Astrocyte (in vitro differentiated cells and primary cell): ENCODE measurements around the gene ZER1. TPM values are rescaled to one million over a fixed set of nuclear protein-coding genes. Genes with fewer than 3 reads are reported as not detected.

Source experiments
- DNase-seq: peaks from one replicate; pipeline ENCODE4 v3.0.0-alpha.2; 2010; ENCODE audit warnings: low read depth
- FAIRE-seq: peaks from 2 replicates; lab custom pipeline; 2011; peaks lifted over from hg19 to GRCh38; lab: Jason Lieb, UNC
- H2AFZ ChIP-seq: 2 replicates; pipeline ENCODE4 v1.6.0; 2012; ENCODE audit warnings: low read depth, low read length, inconsistent platforms
- H3K27ac ChIP-seq: 2 replicates; pipeline ENCODE4 v1.5.1; 2011; ENCODE audit warnings: low read depth, low read length, inconsistent platforms
- H3K27me3 ChIP-seq: 2 replicates; pipeline ENCODE4 v1.6.0; 2011; ENCODE audit warnings: low read length, inconsistent platforms; ENCODE audit not compliant: insufficient read depth
- H3K36me3 ChIP-seq: 2 replicates; pipeline ENCODE4 v1.5.1; 2011; ENCODE audit warnings: low read length, inconsistent platforms; ENCODE audit not compliant: insufficient read depth
- H3K4me1 ChIP-seq: 2 replicates; pipeline ENCODE4 v1.5.1; 2011; ENCODE audit warnings: low read length, inconsistent platforms; ENCODE audit not compliant: insufficient read depth
- H3K4me2 ChIP-seq: 2 replicates; pipeline ENCODE4 v1.6.0; 2012; ENCODE audit warnings: low read length, inconsistent platforms
- H3K4me3 ChIP-seq: 2 replicates; pipeline ENCODE4 v1.5.1; 2011; ENCODE audit warnings: low read depth, mild to moderate bottlenecking, low read length, inconsistent platforms; ENCODE audit not compliant: insufficient read depth
- H3K79me2 ChIP-seq: 2 replicates; pipeline ENCODE4 v1.6.0; 2012; ENCODE audit warnings: mild to moderate bottlenecking, low read length, inconsistent platforms; ENCODE audit not compliant: insufficient read depth
- H3K9ac ChIP-seq: 2 replicates; pipeline ENCODE4 v1.6.0; 2012; ENCODE audit warnings: mild to moderate bottlenecking, low read length, inconsistent platforms
- H3K9me3 ChIP-seq: 2 replicates; pipeline ENCODE4 v1.5.1; 2012; ENCODE audit warnings: low read depth, mild to moderate bottlenecking, low read length, inconsistent platforms; ENCODE audit not compliant: insufficient read depth
- H4K20me1 ChIP-seq: 2 replicates; pipeline ENCODE4 v1.6.0; 2012; ENCODE audit warnings: low read length, inconsistent platforms; ENCODE audit not compliant: insufficient read depth
- H3K27ac Mint-ChIP-seq: one replicate; pipeline ENCODE4 v1.8.0; 2021; ENCODE audit warnings: mild to moderate bottlenecking, mixed read lengths; ENCODE audit not compliant: unreplicated experiment
- H3K27me3 Mint-ChIP-seq: one replicate; pipeline ENCODE4 v1.8.0; 2021; ENCODE audit warnings: low read depth, mixed read lengths; ENCODE audit not compliant: unreplicated experiment
- H3K36me3 Mint-ChIP-seq: one replicate; pipeline ENCODE4 v1.8.0; 2021; ENCODE audit warnings: low read depth, mixed read lengths; ENCODE audit not compliant: unreplicated experiment
- H3K4me1 Mint-ChIP-seq: one replicate; pipeline ENCODE4 v1.8.0; 2021; ENCODE audit warnings: low read depth, mixed read lengths; ENCODE audit not compliant: unreplicated experiment
- H3K4me3 Mint-ChIP-seq: one replicate; pipeline ENCODE4 v1.8.0; 2021; ENCODE audit warnings: mild to moderate bottlenecking, moderate library complexity, mixed read lengths; ENCODE audit not compliant: unreplicated experiment
- H3K9me3 Mint-ChIP-seq: one replicate; pipeline ENCODE4 v1.8.0; 2021; ENCODE audit warnings: mild to moderate bottlenecking, mixed read lengths; ENCODE audit not compliant: unreplicated experiment
- EZH2 ChIP-seq: IDR thresholded peaks from 2 replicates; pipeline ENCODE4 v1.6.1; 2012; ENCODE audit warnings: mild to moderate bottlenecking, low read length, inconsistent platforms; ENCODE audit not compliant: insufficient read depth
- total RNA-seq: library from RNA; stranded (reverse); gene quantifications from 2 replicates; pipeline ENCODE4 v1.2.1, GENCODE V29; 2021
- TF ChIP-seq, protein P1 (sequence below): IDR thresholded peaks from 2 replicates; pipeline ENCODE4 v1.5.1; 2011; ENCODE audit warnings: low read depth, mild to moderate bottlenecking, inconsistent platforms, low read length, moderate library complexity; ENCODE audit not compliant: insufficient read depth

The ZER1 gene
- total RNA-seq, 1 donor from 2014 or later: 31.0 TPM

DNA sequence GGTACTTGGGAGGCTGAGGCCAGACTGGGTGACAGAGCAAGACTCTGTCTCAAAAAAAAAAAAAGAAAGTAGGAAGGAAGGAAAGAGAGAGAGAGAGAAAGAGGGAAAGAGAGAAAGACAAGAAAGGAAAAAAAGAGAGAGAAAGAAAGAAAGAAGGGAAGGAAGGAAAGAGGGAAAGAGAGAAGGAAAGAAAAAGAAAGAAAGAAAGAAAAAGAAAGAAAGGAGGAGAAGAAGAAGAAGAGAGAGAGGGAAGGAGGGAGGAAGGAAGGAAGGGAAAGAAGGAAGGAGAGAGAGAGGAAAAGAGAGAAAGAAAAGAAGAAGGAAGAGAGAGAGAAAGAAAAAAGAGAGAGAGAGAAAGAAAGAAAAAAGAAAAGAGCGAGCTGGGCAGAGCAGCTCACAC is 3.1 kb upstream of the ZER1 start:
- no peak overlapping the region for H3K4me2 ChIP-seq
- Mint-ChIP-seq H3K4me3 (no peak overlapping the region), H3K36me3 (peaks cover 6% of the 10 kb centered on the region), H3K27me3 (no peaks in the 10 kb centered on the region), H3K9me3 (peaks cover 7% of the 10 kb centered on the region), H3K4me1 (peaks cover 7% of the 10 kb centered on the region), H3K27ac (no peak overlapping the region)
- DNase-seq (no peak), FAIRE-seq (no peak)
- H3K9ac ChIP-seq: no peak overlapping the region
- H3K36me3 ChIP-seq: no peaks in the 10 kb centered on the region
- H3K4me1 ChIP-seq: peaks cover 9% of the 10 kb centered on the region
- H3K27ac ChIP-seq: no peak overlapping the region
- no peak overlapping the region for H3K4me3 ChIP-seq
- H3K79me2 ChIP-seq: peaks cover 14% of the 10 kb centered on the region
- H3K9me3 ChIP-seq: no peaks in the 10 kb centered on the region
- no peaks in the 10 kb centered on the region for H3K27me3 ChIP-seq
- no peaks in the 10 kb centered on the region for H4K20me1 ChIP-seq
- no peak for TF ChIP-seq EZH2
- TF ChIP-seq, protein P1, sequence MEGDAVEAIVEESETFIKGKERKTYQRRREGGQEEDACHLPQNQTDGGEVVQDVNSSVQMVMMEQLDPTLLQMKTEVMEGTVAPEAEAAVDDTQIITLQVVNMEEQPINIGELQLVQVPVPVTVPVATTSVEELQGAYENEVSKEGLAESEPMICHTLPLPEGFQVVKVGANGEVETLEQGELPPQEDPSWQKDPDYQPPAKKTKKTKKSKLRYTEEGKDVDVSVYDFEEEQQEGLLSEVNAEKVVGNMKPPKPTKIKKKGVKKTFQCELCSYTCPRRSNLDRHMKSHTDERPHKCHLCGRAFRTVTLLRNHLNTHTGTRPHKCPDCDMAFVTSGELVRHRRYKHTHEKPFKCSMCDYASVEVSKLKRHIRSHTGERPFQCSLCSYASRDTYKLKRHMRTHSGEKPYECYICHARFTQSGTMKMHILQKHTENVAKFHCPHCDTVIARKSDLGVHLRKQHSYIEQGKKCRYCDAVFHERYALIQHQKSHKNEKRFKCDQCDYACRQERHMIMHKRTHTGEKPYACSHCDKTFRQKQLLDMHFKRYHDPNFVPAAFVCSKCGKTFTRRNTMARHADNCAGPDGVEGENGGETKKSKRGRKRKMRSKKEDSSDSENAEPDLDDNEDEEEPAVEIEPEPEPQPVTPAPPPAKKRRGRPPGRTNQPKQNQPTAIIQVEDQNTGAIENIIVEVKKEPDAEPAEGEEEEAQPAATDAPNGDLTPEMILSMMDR: no peak
- no peak overlapping the region for H2AFZ ChIP-seq

DNA sequence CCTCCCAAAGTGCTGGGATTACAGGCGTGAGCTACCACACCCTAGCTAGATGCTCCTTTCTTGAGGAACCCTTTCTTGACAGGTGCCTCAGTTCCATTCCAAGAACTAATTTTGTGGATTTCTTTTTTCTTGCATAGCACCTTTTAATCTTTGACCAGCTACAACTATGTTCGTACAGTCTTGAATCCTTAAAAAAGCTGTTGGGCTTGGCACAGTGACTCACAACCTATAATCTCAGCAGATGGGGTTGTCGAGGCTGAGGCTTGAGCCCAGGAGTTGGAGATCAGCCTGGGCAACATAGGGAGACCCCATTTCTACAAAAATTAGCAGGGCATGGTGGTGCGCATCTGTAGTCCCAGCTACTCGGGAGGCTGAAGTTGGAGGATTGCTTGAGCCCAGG is 1.3 kb upstream of the ZER1 start:
- Histone ChIP-seq H3K27me3 (no peaks in the 10 kb centered on the region), H3K9ac (no peak overlapping the region), H2AFZ (no peak overlapping the region), H4K20me1 (peaks cover 11% of the 10 kb centered on the region), H3K36me3 (no peaks in the 10 kb centered on the region), H3K27ac (no peak overlapping the region), H3K79me2 (peaks cover 30% of the 10 kb centered on the region), H3K9me3 (no peaks in the 10 kb centered on the region), H3K4me2 (no peak overlapping the region), H3K4me1 (peaks cover 9% of the 10 kb centered on the region), H3K4me3 (no peak overlapping the region)
- peaks cover 7% of the 10 kb centered on the region for H3K4me1 Mint-ChIP-seq
- no peak for FAIRE-seq
- DNase-seq: no peak
- TF ChIP-seq, protein P1: no peak
- no peak for TF ChIP-seq EZH2
- peaks cover 7% of the 10 kb centered on the region for H3K9me3 Mint-ChIP-seq
- H3K4me3 Mint-ChIP-seq: peak overlapping the region; percentile 57
- no peaks in the 10 kb centered on the region for H3K27me3 Mint-ChIP-seq
- H3K36me3 Mint-ChIP-seq: peaks cover 8% of the 10 kb centered on the region
- H3K27ac Mint-ChIP-seq: no peak overlapping the region

DNA sequence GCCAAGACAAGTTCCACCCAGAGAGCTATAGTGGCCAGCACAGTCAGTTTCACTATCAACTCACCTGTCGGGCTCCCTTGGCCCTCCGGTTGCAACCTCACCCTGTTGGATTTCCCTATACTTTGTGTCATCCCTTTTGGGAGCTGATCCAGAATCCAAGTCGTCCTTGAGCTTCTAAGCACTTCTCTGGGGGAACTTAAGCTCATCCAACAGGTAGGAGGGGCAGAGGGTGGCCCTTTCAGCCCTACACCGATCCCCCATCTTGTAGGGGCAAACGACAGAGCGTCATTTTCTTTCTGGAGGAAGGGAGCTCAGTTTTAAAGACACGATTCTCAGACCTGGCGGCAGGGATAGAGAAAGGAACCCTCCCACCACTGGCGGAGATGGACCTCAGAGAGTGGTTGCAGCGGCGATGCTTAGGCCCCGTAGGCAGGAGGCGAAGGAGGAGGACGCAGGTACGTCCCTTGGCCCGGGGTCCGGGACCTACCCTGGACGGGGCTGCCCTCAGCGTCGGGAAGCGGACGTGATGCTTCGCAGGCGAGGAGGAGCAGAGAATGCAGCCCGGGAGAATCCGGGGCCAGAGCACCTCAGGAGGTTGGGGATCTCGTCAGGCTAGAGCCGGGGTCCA is 519 bp downstream of the ZER1 start:
- Histone ChIP-seq H4K20me1 (peaks cover 13% of the 10 kb centered on the region), H3K9ac (peak overlapping the region; percentile 94), H3K4me2 (peak overlapping the region; percentile 98), H3K9me3 (no peaks in the 10 kb centered on the region), H3K79me2 (peaks cover 35% of the 10 kb centered on the region), H3K27ac (peak overlapping the region; percentile 78), H3K4me1 (peaks cover 9% of the 10 kb centered on the region), H3K36me3 (no peaks in the 10 kb centered on the region), H3K27me3 (no peaks in the 10 kb centered on the region), H2AFZ (peak overlapping the region; percentile 81), H3K4me3 (peak overlapping the region; percentile 81)
- Mint-ChIP-seq H3K27ac (peak overlapping the region; percentile 80), H3K4me3 (peak overlapping the region; percentile 97), H3K27me3 (no peaks in the 10 kb centered on the region), H3K4me1 (peaks cover 7% of the 10 kb centered on the region), H3K9me3 (peaks cover 6% of the 10 kb centered on the region), H3K36me3 (peaks cover 10% of the 10 kb centered on the region)
- DNase-seq (peak; percentile 7), FAIRE-seq (no peak)
- TF ChIP-seq, protein P1: no peak
- no peak for TF ChIP-seq EZH2
